ENCODE measurements around the gene BAMBI.
"Not testable (repeated sequence)": the region's sequence is repeated elsewhere in the genome, so short reads cannot be mapped to it uniquely, and the experiment has no call there.

BAMBI gene, protein sequence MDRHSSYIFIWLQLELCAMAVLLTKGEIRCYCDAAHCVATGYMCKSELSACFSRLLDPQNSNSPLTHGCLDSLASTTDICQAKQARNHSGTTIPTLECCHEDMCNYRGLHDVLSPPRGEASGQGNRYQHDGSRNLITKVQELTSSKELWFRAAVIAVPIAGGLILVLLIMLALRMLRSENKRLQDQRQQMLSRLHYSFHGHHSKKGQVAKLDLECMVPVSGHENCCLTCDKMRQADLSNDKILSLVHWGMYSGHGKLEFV

DNA sequence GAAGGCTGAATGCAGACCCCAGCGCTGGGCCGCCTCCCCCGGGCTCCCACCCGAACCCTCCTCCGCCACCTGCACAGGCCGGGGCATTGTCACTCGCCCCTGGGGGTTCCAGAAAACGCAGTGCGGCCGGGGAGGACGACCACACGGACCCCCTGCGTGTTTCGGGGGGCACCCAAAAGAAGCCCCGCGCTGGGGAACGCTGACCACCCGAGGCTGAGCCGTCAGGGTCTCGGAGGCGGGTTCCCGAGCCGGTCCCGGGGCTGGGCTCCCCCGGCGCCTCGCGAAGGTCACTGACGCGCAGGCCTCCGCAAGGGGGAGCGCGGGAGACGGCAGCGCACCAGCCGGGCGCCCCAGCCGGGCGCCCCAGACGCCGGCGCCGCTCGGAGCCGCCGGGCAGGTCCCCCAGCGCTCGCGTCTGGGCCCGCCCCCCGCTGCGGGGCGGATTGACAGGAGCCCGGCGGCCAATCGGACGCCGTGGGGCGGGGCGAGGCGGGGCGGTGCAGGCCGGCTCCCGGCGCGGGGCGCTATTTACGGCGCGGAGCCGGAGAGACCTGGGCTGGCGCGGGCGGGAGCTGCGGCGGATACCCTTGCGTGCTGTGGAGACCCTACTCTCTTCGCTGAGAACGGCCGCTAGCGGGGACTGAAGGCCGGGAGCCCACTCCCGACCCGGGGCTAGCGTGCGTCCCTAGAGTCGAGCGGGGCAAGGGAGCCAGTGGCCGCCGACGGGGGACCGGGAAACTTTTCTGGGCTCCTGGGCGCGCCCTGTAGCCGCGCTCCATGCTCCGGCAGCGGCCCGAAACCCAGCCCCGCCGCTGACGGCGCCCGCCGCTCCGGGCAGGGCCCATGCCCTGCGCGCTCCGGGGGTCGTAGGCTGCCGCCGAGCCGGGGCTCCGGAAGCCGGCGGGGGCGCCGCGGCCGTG is at the start of gene BAMBI:
Gene BAMBI, plus strand, starts transcription at position 554 of the 920 bp plus-strand sequence. CDS start 377 bp downstream, outside the sequence.
- Mint-ChIP-seq H3K4me1 (peaks cover 34% of the 10 kb centered on the region), H3K9me3 (no peaks in the 10 kb centered on the region), H3K27ac (peak within 1 kb of the TSS; percentile 14 to 89), H3K27me3 (peaks cover 71% of the 10 kb centered on the region), H3K4me3 (peak within 1 kb of the TSS; percentile 85 to 88)
- DNase-seq: peak; percentile 90 to 95
- peak; percentile 97 for ATAC-seq

DNA sequence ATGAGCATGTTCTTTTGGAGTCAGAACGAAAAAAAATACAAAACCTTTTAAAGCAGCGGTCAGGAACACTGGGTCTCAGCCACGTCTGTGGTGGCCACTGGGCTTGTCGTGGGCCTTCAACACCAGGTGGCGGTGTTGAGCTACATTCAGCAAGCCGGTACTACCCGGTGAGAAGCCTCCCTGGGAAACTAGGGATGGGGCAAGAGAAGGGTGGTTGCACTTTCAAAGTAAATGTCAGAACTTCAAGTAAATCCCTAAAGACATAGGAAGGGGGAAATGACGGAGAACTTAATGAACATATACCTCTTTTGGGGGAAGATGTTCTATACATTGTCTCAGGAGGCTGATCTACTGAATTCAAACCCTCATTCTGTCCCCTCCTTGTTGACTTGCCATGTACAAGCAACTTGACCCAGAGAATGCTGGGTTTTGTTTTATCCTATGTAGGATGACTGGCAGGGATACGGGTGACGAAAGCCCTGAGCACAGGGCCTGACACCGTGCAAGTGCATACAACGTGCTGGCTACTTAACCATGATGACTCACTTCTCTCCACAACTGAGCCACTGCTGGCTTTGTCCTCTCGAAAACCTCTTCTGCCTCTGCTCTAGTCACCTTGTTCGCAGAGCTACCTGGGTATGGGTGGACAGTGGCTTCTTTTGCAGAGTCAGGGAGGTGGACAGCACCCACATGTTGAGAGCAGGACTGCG is 49.0 kb upstream of the BAMBI start:
- H3K27ac Mint-ChIP-seq: no peak overlapping the region
- H3K27me3 Mint-ChIP-seq: peaks cover 21% of the 10 kb centered on the region
- no peak overlapping the region for H3K4me3 Mint-ChIP-seq
- peaks cover 6% of the 10 kb centered on the region for H3K4me1 Mint-ChIP-seq
- no peaks in the 10 kb centered on the region for H3K9me3 Mint-ChIP-seq
- ATAC-seq (peak; percentile 80), DNase-seq (peak; percentile 62 to 67)

DNA sequence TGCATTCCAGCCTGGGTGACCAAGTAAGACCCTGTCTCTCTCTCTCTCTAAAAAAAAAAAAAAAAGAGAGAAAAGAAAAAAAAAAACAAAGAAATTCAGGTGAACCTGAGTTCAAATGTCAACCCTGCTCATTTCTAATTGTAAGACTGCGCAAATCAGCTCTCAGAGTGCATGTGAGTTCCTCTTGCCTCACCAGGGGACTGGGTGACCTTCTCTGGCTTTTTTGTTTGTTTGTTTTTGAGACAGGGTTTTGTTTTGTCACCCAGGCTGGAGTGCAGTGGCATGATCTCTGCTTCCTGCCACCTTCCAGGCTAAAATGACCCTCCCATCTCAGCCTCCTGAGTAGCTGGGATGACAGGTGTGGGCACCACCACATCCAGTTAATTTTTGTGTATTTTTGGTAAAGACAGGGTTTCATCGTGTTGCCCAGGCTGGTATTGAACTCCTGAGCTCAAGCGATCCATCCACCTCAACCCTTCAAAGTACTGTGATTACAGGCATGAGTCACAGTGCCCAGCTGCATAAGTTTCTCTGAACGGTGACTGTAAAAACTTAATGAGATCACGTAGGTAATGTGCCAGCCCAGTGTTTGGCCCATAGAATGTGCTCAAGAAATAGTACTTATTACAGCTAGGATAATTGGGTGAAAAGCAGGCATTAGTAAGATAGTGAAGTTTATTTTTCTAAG is 45.3 kb upstream of the BAMBI start:
- H3K4me3 Mint-ChIP-seq: no peak overlapping the region
- peaks cover 21% of the 10 kb centered on the region for H3K27me3 Mint-ChIP-seq
- H3K4me1 Mint-ChIP-seq: peaks cover 6% of the 10 kb centered on the region
- DNase-seq: no peak
- no peaks in the 10 kb centered on the region for H3K9me3 Mint-ChIP-seq
- H3K27ac Mint-ChIP-seq: no peak overlapping the region
- ATAC-seq: no peak

DNA sequence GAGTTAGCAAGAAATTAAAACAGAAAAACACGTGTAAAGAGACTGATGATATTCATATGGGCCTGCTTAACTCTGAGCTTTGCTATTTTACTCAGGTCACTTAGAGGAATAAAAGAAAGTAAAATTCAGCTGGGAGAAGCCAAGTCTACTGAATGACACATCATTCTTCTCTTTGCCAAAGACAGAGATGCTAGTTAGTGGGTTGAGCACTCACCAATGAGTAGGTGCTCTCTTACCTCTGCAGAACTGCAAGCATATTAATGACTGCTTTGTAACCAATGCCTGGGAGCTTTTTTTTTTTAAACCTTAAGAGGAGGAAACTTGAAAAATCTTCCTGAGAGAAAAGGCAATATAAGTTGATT is 44.8 kb upstream of the BAMBI start:
- Mint-ChIP-seq H3K4me3 (no peak overlapping the region), H3K27ac (no peak overlapping the region), H3K4me1 (peaks cover 6% of the 10 kb centered on the region), H3K9me3 (peaks cover 3 to 4% of the 10 kb centered on the region in 2 donors), H3K27me3 (peaks cover 21% of the 10 kb centered on the region)
- ATAC-seq: no peak
- no peak for DNase-seq

DNA sequence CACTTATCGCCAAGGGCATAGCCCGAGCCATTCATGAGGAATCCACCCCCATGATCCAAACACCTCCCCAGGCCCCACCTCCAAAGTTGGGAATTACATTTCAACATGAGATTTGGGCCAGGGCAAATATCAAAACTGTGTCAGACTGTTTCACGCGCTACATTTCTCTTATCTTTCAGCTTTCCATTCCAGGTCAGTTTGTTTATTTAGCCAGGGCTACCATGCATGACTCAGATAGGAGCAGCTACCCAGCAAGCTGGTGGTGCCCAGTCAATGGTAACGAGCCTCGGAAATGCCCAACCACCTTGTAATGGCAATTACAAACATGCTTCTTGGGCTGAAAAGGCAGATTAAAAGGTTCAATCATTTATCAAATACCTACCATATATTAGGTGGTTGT is 43.6 kb upstream of the BAMBI start:
- H3K4me1 Mint-ChIP-seq: no peaks in the 10 kb centered on the region
- no peak overlapping the region for H3K4me3 Mint-ChIP-seq
- peaks cover 21% of the 10 kb centered on the region for H3K27me3 Mint-ChIP-seq
- no peak for DNase-seq
- ATAC-seq: no peak
- H3K9me3 Mint-ChIP-seq: peaks cover 5 to 7% of the 10 kb centered on the region in 2 donors
- H3K27ac Mint-ChIP-seq: no peak overlapping the region

DNA sequence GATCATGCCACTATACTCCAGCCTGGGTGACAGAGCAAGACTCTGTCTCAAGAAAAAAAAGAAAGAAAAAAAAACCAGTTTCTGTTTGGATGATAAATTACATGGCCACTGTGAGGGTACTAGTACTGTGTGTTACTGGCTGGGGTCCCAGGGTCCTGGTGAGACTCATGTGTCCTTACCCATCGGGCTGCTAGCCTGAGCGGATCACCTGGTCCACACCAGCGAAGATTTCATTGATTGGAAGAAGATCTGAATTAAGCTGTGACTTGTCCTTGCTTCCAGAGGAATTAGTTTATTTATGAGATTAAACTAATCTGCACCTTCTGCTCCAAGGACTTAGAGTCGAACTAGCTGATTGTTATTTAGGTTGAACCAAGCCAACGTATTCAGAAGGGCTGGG is 40.0 kb upstream of the BAMBI start:
- H3K9me3 Mint-ChIP-seq: peaks cover 5 to 7% of the 10 kb centered on the region in 2 donors
- no peaks in the 10 kb centered on the region for H3K27me3 Mint-ChIP-seq
- no peak overlapping the region for H3K27ac Mint-ChIP-seq
- DNase-seq (no peak), ATAC-seq (no peak)
- no peak overlapping the region for H3K4me3 Mint-ChIP-seq
- H3K4me1 Mint-ChIP-seq: no peaks in the 10 kb centered on the region

DNA sequence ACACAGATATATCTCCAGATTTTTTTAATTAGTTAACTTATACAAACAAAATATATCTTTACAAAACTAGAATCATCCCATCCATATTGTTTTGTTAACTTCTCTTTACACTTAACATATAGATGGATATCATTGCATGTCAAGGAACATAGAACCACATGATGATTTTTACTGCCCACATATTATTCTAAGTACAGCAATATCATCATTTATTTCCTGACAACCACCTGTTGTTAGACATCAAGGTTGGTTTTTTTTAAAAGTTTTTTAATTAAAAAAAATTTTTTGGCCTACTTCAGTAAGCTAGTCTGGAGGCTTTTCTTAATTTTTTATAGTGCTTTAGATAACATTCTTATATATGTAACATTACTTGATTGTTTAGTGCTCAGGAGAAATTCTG is 38.9 kb upstream of the BAMBI start:
- Mint-ChIP-seq H3K27ac (no peak overlapping the region), H3K4me1 (no peaks in the 10 kb centered on the region), H3K27me3 (no peaks in the 10 kb centered on the region), H3K4me3 (no peak overlapping the region), H3K9me3 (peaks cover 5 to 7% of the 10 kb centered on the region in 2 donors)
- DNase-seq: no peak
- no peak for ATAC-seq

DNA sequence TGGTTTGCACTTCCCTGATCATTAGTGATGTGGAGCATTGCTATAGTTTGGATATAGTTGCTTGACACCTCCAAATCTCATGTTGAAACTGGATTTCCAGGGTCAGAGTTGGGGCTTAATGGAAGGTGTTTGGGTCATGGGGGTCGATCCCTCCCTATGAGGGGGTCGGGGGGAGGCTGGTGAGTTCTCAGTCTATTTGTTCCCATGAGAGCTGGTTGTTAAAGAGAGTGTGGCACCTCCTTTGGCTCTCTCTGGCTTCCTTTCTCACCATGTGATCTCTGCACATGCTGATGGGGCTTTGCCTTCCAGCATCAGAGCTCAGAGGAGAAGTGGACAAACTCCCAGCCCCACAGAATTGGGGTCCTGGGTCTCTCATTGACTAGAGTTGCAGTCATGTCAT is 36.8 kb upstream of the BAMBI start:
- Mint-ChIP-seq H3K27ac (no peak overlapping the region), H3K9me3 (peaks cover 5 to 7% of the 10 kb centered on the region in 2 donors), H3K27me3 (no peaks in the 10 kb centered on the region), H3K4me3 (no peak overlapping the region), H3K4me1 (peaks cover 6% of the 10 kb centered on the region)
- DNase-seq: no peak
- ATAC-seq: no peak

DNA sequence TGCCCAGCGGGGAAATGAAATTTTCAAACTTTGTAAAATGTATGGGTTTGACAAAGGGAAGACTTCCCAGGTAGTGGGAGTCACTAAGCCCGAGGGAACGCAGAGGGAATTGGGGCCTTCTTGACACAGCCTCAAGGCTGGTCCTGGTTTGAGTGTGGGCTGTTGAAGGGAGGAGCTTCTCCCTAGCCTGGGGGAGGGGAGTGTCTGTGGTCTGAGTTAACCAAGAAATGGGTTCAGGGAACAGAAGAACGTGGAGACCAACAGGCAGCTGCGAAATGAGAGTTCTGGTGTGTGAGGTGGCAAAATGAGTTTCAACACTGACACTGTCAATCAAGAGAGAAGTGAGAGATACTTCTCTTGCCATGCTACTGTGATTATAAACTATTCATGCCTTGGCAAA is 32.7 kb upstream of the BAMBI start:
- ATAC-seq: no peak
- H3K27me3 Mint-ChIP-seq: no peaks in the 10 kb centered on the region
- no peak overlapping the region for H3K4me3 Mint-ChIP-seq
- H3K9me3 Mint-ChIP-seq: no peaks in the 10 kb centered on the region
- H3K4me1 Mint-ChIP-seq: peaks cover 6% of the 10 kb centered on the region
- H3K27ac Mint-ChIP-seq: no peak overlapping the region
- no peak for DNase-seq

DNA sequence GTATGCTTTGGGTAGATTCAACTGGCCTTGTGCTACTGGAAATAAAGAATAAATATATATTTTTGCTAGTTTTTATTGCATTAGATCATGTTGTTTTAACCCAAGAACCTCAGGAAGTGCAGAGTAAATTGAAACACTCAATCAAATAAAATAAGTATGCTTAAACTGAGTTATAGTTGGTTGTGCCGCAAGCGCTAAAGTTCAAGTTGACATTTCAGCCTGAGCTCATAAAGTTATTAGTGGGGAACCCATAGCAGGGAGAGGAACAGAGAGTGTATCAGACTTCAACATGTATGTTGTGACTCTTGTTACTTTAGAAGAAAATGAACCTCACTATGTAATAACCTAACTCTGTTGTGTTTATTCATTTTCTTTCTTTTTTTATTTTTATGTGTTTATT is 25.2 kb upstream of the BAMBI start:
- Mint-ChIP-seq H3K27me3 (no peaks in the 10 kb centered on the region), H3K27ac (no peak overlapping the region), H3K4me3 (no peak overlapping the region), H3K4me1 (no peaks in the 10 kb centered on the region), H3K9me3 (no peaks in the 10 kb centered on the region)
- no peak for ATAC-seq
- DNase-seq: no peak

DNA sequence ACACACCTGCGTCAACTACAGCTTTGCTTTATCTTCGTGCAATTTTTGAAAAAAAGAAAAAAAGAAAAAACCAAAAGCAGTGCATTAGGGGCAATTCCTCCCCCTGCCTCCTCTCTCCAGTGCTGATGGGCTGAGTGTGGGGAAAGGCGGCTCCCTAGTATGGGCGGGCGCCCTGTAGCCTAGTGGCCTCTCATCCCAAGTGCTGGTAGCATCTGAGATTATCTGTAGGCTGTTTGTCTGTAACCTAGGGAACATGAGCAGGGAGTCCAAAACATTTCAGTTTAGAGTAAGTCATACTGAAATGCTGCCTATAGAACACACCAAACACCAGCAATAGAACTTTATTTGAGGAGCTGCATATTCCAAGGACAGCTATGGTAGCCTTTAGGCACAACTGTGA is 24.6 kb upstream of the BAMBI start:
- no peak overlapping the region for H3K27ac Mint-ChIP-seq
- no peak overlapping the region for H3K4me3 Mint-ChIP-seq
- H3K27me3 Mint-ChIP-seq: no peaks in the 10 kb centered on the region
- ATAC-seq (no peak), DNase-seq (no peak)
- H3K4me1 Mint-ChIP-seq: no peaks in the 10 kb centered on the region
- H3K9me3 Mint-ChIP-seq: no peaks in the 10 kb centered on the region

DNA sequence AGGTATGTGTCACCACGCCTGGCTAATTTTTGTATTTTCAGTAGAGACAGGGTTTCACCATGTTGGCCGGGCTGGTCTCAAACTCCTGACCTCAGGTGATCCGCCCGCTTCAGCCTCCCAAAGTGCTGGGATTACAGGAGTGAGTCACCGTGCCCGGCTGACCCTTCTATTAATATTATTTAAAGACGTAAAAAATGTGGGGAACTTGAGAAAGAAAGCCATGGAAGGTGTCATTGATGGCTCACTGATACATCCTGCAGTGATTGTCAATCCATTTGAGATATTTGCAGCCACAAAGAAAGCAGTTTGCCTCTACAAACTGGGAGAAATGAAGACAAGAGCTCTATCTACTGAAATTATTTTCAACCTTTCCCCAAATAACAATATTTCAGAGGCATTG is 18.5 kb upstream of the BAMBI start:
- ATAC-seq, H3K4me1 Mint-ChIP-seq, H3K27ac Mint-ChIP-seq, H3K27me3 Mint-ChIP-seq, H3K9me3 Mint-ChIP-seq, DNase-seq, H3K4me3 Mint-ChIP-seq: not testable (repeated sequence)

DNA sequence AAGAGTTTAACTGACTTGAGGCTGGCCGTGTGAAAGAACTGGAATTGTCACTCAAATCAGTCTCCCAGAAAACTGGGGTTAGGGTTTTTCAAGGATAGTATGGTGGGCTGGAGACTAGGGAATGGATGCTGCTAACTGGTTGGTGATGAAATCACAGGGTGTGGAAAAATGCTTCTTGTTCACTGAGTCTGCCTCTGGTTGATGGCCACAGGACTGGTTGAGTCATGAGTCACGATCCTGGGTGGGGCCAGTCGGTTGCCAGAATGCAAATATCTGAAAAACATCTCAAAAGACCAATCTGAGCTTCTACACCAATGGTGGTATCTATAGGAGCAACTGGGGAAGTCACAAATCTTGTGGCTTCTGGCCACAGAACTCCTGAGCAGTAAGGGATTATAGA is 16.3 kb upstream of the BAMBI start:
- no peak overlapping the region for H3K27ac Mint-ChIP-seq
- no peaks in the 10 kb centered on the region for H3K9me3 Mint-ChIP-seq
- H3K4me1 Mint-ChIP-seq: no peaks in the 10 kb centered on the region
- ATAC-seq (no peak), DNase-seq (no peak)
- no peak overlapping the region for H3K4me3 Mint-ChIP-seq
- H3K27me3 Mint-ChIP-seq: peaks cover 27% of the 10 kb centered on the region

DNA sequence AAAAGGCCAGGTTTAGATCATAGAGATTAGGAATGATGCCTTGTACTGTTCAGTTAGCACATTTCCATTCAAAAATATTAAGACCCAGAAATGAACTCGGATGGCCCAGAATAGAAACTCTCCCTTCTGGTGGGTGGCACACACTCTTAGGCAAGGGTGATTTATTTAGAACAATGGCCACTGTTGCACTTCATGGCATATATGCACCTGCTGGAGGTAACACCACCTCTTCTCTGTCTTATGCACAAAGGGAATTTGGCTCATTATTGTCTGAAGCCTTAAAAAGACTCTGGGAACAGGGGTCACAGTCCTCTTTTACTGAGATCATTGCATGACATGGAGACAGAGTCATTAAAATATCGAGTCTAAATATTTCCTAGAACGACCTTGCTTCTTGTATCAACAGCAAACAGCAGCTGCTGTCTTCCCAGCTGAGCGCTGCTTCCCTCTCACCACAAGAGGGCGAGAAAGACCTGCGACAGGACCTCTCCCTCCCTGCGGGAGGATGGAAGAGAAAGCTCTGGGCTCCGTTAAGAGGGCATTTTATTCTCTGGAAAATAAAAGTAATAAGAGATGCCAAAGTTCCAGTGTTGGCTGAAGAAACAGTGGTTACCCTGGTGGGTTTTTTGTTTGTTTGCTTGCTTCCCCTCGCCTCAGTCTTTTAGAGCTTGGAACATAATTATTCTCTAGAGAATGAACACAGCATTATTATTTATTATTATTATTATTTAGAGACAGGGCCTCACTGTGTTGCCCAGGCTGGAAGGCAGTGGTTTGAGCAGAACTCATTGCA is 13.5 kb upstream of the BAMBI start:
- Mint-ChIP-seq H3K27me3 (peaks cover 54% of the 10 kb centered on the region), H3K9me3 (no peaks in the 10 kb centered on the region), H3K4me1 (peaks cover 11% of the 10 kb centered on the region), H3K27ac (no peak overlapping the region), H3K4me3 (no peak overlapping the region)
- ATAC-seq (peak; percentile 82), DNase-seq (peak; percentile 62 to 66)

DNA sequence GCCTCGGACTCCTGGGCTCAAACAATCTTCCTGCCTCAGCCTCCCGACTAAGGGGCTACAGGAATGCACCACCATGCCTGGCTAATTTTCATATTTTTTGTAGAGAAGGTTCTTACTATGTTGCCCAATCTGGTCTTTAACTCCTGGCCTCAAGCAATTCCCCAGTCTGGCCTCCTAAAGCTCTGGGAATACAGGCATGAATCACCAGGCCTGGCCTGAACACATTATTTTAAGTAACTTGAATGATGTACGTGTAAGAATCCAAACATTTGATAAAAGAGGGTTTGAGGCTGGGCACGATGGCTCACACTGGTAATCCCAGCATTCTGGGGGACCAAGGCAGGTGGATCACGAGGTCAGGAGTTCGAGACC is 13.0 kb upstream of the BAMBI start:
- no peak overlapping the region for H3K4me3 Mint-ChIP-seq
- no peak for DNase-seq
- H3K9me3 Mint-ChIP-seq: no peaks in the 10 kb centered on the region
- H3K4me1 Mint-ChIP-seq: peaks cover 15% of the 10 kb centered on the region
- ATAC-seq: no peak
- no peak overlapping the region for H3K27ac Mint-ChIP-seq
- peaks cover 60% of the 10 kb centered on the region for H3K27me3 Mint-ChIP-seq

Data from stimulated activated naive CD8-positive, alpha-beta T cell treated with anti-CD3 and anti-CD28 coated beads, Interleukin-15, amount 100 ng/mL, for 72 hours (primary cell).